GM12801 (cell line): ENCODE measurements around the gene TRIM27.

ENCODE experiments used
- CTCF ChIP-seq: IDR thresholded peaks from one replicate; pipeline ENCODE4 v1.5.1; 2011; ENCODE audit warnings: control low read depth; ENCODE audit not compliant: insufficient read length; ENCODE audit errors: extremely low read depth

The TRIM27 gene

DNA sequence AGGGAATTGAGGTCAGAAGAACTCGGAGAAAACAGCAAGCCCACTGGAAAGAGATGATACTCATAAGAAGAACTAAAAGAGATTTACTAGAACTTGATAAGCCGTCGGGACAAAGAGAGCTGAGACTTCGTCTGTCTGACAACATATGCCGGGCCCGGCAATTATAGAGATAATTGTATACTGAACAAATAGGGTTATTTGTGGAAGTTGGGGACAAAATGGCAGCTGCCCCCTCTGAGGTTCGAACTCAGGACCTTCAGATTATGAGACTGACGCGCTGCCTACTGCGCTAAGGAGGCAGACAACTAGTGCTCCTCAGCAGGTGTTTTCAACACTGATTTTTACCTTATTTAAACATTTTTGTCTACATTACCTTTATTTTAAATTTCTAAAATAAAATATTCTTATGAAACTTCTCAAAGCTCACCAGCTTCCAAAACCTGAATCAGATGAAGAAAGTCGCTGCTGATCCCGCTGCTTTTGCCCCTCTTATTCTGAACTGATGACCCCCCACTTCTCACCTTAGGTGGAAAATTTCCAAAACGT, 29.3 kb upstream of the TRIM27 start:
- no peak for TF ChIP-seq CTCF

- TF ChIP-seq CTCF = no peak
Measured at GRCh38 chr6:28948782-28949486, 25.1 kb upstream of the TRIM27 start.

DNA sequence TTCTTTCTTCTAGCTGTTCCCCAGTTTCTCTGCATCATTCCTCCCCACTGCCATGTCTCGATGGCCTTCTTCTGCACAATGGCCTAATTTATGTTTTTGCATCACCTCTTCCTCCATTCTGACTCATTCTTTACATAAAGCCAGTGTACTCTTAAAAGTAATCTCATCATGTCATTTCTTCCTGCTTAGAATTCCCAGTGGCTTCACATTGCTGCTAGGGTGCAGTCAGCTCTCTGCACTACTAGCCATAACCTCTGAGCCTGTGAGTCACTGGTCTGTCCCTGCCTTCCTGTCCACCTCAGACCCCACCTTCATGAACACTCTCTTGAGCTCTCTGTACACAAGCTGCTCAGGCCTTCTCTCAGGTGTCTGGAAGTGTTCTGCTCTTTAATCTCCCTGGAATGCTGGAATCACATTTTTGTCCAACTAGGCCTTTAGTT, 24.1 kb upstream of the TRIM27 start:
- TF ChIP-seq CTCF = no peak

- TF ChIP-seq CTCF = no peak
Measured at GRCh38 chr6:28947067-28947765, 23.4 kb upstream of the TRIM27 start.

DNA sequence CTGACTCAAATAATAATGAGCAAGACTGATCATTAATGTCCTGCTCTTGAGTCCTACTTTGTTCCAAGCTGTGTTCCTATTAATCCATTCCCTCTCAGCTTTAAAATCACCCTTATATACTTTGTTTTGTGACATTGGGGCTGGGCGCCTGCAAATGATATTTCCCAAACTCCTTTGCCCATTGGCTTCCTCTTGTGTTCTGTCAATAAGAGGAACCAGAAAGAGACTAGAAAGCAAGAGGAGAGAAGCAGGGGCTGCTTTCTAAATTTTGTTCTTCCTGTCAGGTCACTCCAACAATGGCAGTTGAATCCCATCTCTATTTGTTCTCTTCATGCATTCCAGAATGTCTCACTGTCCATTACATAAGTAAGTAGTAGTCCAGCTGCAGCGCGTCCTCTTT, 21.6 kb upstream of the TRIM27 start:
- no peak for TF ChIP-seq CTCF

- TF ChIP-seq CTCF = no peak
Measured at GRCh38 chr6:28944412-28944865, 20.7 kb upstream of the TRIM27 start.

- TF ChIP-seq CTCF = no peak
Measured at GRCh38 chr6:28943557-28944411, 20.0 kb upstream of the TRIM27 start.
